Measurements from ENCODE around the gene ACOXL. TPM values are rescaled to one million over a fixed set of nuclear protein-coding genes. Genes with fewer than 3 reads are reported as not detected.
"Not testable (repeated sequence)": the region's sequence is repeated elsewhere in the genome, so short reads cannot be mapped to it uniquely, and the experiment has no call there.

ACOXL gene
- total RNA-seq, 2 experiments from 2014 or later = 0.20 to 0.96 TPM

DNA sequence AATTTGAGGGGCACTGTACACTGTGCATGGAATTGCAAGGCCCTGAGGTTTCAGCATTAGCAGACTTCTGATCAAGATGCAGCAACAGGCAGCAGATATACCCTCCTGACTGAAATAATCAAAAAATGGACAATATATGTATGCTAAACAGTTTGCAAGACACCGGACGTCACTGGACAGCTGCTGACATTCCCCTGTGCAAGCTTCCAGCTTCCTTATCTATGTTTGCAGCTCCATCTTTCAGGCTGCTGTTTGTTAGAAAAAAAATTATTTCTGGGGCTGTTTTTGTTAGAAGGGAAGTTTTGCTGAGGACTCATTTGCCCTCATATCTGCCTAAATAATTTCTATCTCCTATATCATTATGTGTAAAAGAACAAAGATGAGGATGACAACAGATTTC lies 208.9 kb downstream of the ACOXL start:
- DNase-seq (no peak), ATAC-seq (no peak)
- no peaks in the 10 kb centered on the region for H3K4me1 Mint-ChIP-seq
- no peak overlapping the region for H3K27ac Mint-ChIP-seq
- H3K9me3 Mint-ChIP-seq (ENCODE audit: low read depth) = no peaks in the 10 kb centered on the region
- CTCF ChIA-PET = no interaction called here
- no peaks in the 10 kb centered on the region for H3K36me3 Mint-ChIP-seq
- no peak overlapping the region for H3K4me3 Mint-ChIP-seq
- peaks cover 23% of the 10 kb centered on the region for H3K27me3 Mint-ChIP-seq

DNA sequence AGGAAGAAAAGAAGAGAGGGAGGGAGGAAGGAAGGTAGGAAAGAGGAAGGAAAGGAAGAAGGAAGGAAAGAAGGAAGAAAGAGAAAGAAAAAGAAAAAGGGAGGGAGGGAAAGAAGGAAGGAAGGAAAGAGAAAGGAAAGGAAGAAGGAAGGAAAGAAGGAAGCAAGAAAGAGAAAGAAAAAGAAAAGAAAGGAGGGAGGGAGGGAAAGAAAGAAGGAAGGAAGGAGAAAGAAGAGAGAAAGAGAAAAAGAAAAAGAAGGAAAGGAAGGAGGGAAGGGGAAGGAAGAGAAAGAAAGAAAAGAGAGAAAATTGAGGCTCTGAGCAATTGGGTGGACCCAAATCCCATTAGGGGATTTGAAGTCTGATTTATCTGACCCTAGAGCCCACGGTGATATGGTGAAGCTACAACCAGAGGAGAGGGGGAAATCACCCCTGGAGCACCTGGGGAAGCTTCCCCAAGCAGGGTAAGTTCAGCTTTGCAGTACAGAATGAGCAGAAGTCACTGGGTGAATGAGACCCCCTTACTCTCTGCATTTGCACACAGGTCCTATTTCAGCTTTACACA lies 210.8 kb downstream of the ACOXL start:
- Mint-ChIP-seq H3K36me3 (no peaks in the 10 kb centered on the region), H3K9me3 (ENCODE audit: low read depth) (no peaks in the 10 kb centered on the region), H3K27me3 (peaks cover 23% of the 10 kb centered on the region), H3K27ac (no peak overlapping the region), H3K4me1 (no peaks in the 10 kb centered on the region), H3K4me3 (no peak overlapping the region)
- ATAC-seq (no peak), DNase-seq (no peak)
- CTCF ChIA-PET = no interaction called here

DNA sequence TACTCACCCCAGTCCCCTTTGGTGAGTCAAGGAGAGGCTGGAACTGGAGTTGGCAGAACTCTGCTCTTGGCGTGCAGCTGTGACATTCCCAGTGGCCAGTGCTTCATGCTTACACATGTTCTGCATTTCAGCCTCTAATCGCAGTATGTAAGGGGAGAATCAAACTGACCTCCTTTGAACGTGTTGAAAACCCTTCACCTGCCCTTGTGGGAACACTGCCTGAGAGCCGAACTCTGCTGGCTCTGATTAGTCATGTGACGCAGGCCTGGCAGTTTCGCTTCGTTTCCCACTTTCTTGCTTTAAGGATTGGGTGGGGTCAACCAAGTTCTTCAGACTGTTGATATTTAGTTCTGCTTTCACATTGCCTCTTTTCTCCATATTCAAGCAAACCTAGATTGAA lies 214.5 kb downstream of the ACOXL start:
- CTCF ChIA-PET = no interaction called here
- Mint-ChIP-seq H3K4me1 (no peaks in the 10 kb centered on the region), H3K27me3 (peaks cover 19% of the 10 kb centered on the region), H3K4me3 (no peak overlapping the region), H3K27ac (no peak overlapping the region), H3K36me3 (no peaks in the 10 kb centered on the region), H3K9me3 (ENCODE audit: low read depth) (no peaks in the 10 kb centered on the region)
- ATAC-seq = no peak
- DNase-seq = no peak

DNA sequence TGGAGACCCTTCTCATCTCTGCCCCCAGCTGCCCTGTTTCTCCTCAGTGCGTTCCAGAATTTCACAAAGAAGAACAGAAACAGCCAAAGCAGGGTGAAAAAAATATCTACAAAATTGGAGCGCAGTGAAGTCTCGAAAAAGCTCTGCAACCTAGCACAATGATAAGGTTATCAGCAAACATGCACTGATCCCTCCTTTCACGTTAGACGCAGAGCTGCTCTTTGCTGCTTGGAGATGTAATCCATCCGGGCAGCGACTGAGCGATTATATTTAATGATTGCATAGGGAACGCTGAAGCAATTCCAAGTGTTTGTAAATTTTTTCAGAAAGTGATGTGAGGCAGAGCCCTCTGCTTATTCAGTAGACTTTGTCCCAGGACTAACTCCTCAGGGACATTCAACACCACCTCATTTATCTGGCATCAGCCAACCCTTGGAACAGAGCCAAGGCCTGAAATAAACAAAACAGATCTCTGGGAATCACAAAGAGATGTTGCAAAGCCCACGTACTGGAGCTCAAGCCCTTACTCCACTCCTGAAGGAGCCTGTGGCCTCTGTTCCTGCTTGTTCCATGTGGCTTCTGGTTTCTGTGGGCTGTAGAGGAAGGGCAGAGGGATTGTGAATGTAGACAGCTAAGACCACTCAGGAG lies 215.8 kb downstream of the ACOXL start:
- CTCF ChIA-PET = no interaction called here
- Mint-ChIP-seq H3K9me3 (ENCODE audit: low read depth) (no peaks in the 10 kb centered on the region), H3K27me3 (peaks cover 26% of the 10 kb centered on the region), H3K36me3 (no peaks in the 10 kb centered on the region), H3K4me1 (no peaks in the 10 kb centered on the region), H3K4me3 (no peak overlapping the region), H3K27ac (no peak overlapping the region)
- DNase-seq (no peak), ATAC-seq (no peak)

DNA sequence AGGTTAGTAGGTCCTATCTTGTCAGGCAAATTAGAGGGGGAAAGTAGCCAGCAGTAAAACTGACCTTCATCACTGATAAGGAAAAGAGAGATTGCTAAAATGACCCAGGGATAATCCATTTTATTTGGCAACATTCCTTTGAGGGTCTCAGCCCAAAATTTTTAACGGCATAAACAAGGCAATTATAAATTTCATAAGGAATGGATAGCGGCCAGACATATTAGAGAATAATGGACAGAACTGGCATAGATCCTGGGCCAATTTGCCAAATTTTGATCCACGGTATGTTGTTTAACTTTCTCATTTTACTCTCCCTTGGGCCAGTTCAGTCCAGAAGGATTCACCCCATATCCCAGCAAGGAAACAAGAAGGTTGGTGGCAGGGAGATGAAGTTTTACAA lies 217.9 kb downstream of the ACOXL start:
- Mint-ChIP-seq H3K27me3 (peaks cover 37% of the 10 kb centered on the region), H3K9me3 (ENCODE audit: low read depth) (no peaks in the 10 kb centered on the region), H3K4me1 (no peaks in the 10 kb centered on the region), H3K27ac (no peak overlapping the region), H3K4me3 (no peak overlapping the region), H3K36me3 (no peaks in the 10 kb centered on the region)
- DNase-seq (no peak), ATAC-seq (no peak)
- CTCF ChIA-PET = no interaction called here

DNA sequence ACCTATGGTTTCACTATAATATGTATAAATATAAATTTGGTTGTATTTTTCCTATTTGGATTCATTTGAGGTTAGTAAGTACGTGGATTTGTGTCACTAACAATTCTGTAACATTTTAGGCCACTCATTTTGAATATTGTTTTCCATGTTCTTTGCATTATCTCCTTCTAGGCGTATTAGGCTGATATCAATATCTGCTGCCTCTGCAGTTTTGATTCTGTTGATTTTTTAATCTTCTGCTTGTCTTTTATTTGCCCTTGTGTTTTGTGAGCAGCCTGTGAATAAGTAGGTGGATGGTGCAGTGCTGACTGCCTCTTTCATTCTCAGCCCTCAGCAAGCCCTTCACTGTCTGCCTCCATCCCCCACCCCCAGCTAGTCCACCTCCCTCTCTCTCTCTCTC lies 222.7 kb downstream of the ACOXL start:
- no peak overlapping the region for H3K27ac Mint-ChIP-seq
- H3K4me1 Mint-ChIP-seq = no peaks in the 10 kb centered on the region
- ATAC-seq = no peak
- no peaks in the 10 kb centered on the region for H3K36me3 Mint-ChIP-seq
- no peak for DNase-seq
- CTCF ChIA-PET = interaction anchor here (1.8 kb wide), 1 partner anchor 96 kb away, joined by 3 read pairs; no protein-coding TSS in a partner anchor
- no peaks in the 10 kb centered on the region for H3K9me3 Mint-ChIP-seq (ENCODE audit: low read depth)
- no peak overlapping the region for H3K4me3 Mint-ChIP-seq
- peaks cover 37% of the 10 kb centered on the region for H3K27me3 Mint-ChIP-seq

DNA sequence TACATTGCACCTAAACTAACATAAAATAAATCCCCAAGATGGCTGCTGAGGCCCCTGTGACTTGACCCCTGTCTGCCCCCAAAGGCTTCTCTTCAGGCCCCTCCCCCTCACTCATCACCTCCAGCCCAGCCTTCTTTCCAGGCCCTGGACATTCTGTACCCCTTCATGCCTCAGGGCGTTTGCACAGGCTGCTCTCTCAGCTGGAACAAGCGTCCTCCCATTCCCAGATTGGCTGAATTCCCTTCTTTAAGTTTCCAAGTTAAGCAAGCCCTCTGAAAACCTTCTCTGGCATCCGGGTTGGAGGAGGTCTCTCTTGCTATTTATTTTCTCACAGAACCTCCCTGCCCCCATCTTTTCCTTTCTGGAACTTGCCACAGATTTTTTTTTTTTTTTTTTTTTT lies 223.2 kb downstream of the ACOXL start:
- Mint-ChIP-seq H3K4me1 (no peaks in the 10 kb centered on the region), H3K4me3 (no peak overlapping the region), H3K36me3 (no peaks in the 10 kb centered on the region), H3K9me3 (ENCODE audit: low read depth) (no peaks in the 10 kb centered on the region), H3K27ac (no peak overlapping the region), H3K27me3 (peaks cover 31% of the 10 kb centered on the region)
- CTCF ChIA-PET = interaction anchor here (1.8 kb wide), 1 partner anchor 97 kb away, joined by 3 read pairs; no protein-coding TSS in a partner anchor
- DNase-seq (no peak), ATAC-seq (no peak)

DNA sequence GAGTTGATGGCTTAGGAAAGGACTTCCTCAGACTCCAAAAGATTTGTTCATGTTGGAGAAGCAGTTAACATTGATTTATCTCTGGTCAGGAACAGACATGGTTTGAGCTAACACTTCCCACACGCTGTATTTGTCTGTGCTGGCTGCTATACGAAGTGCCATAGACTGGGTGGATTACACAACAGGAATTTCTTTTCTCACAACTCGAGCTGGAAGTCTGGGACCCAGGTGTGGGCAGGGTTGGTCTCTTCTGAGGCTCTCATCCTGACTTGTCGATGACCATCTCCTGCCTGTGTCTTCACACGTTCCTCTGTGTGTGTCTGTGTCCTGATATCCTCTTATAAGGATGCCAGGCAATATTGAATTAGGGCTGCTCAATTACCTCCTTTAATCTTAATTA lies 224.9 kb downstream of the ACOXL start:
- CTCF ChIA-PET = no interaction called here
- no peaks in the 10 kb centered on the region for H3K4me1 Mint-ChIP-seq
- DNase-seq (no peak), ATAC-seq (no peak)
- no peak overlapping the region for H3K4me3 Mint-ChIP-seq
- no peaks in the 10 kb centered on the region for H3K9me3 Mint-ChIP-seq (ENCODE audit: low read depth)
- H3K36me3 Mint-ChIP-seq = no peaks in the 10 kb centered on the region
- no peak overlapping the region for H3K27ac Mint-ChIP-seq
- H3K27me3 Mint-ChIP-seq = peaks cover 36% of the 10 kb centered on the region

DNA sequence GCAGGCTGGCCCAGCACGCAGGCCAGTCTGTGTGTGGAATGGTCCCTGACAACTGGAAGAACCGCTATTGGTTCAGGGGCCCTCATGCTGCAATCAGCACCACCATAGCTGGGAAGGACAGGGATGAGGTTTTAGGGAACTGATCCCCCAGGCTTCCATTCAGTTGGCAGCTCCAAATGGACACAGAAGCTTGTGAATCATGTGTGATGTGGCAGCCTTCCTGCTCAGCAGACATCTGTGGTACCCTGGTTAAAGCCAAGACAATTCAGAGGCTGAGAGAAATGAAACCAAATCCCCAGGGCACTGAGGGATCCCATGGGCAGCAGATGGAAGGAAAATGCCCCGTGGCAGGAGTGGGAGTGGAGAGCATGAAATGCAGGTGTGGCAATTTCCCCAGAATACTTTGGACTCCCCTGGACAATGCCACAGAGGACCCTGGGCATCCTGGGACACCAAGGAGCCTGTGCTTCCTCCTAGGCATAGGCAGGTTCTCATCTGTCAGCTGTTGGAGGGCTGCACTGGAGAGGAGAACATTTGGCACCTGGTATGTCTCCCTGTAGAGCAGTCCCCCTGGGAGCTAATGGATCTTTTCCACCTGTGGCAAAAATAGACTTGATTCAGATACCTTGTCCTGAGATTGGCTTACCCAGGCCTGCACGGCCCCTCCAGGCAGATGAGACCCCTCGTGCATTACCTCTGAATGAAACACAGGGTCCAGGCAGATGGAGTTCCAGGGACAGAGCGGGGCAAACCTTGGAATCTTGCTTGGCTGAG lies 226.2 kb downstream of the ACOXL start:
- ATAC-seq (no peak), DNase-seq (no peak)
- H3K4me3 Mint-ChIP-seq = no peak overlapping the region
- H3K36me3 Mint-ChIP-seq = no peaks in the 10 kb centered on the region
- H3K4me1 Mint-ChIP-seq = no peaks in the 10 kb centered on the region
- H3K27me3 Mint-ChIP-seq = peaks cover 32% of the 10 kb centered on the region
- CTCF ChIA-PET = interaction anchor here (1.6 kb wide), 1 partner anchor 11 kb away, joined by 3 read pairs; no protein-coding TSS in a partner anchor
- H3K9me3 Mint-ChIP-seq (ENCODE audit: low read depth) = no peaks in the 10 kb centered on the region
- no peak overlapping the region for H3K27ac Mint-ChIP-seq

DNA sequence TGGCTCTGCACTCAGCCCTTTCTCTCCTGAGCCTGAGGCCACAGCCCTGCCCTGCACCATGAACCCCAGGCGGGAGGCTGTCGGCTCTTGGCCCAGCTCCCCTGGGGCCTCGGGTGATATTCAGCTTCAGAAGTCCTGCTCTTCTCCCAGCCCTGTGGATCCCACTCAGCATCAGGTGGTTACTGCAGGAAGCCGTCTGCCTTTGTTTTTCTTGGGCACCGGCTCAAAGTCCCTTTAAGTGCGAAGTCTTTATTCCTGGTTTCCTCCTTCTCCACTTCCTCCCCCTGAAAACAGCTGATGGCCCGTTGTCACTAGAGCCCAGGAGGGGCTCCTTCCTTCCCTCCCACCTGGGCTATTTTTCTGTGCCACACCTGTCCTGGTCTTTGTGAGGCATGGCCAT lies 226.8 kb downstream of the ACOXL start:
- DNase-seq (no peak), ATAC-seq (no peak)
- Mint-ChIP-seq H3K9me3 (ENCODE audit: low read depth) (no peaks in the 10 kb centered on the region), H3K4me1 (no peaks in the 10 kb centered on the region), H3K36me3 (no peaks in the 10 kb centered on the region), H3K4me3 (no peak overlapping the region), H3K27ac (no peak overlapping the region), H3K27me3 (peaks cover 35% of the 10 kb centered on the region)
- CTCF ChIA-PET = interaction anchor here (1.6 kb wide), 1 partner anchor 10 kb away, joined by 3 read pairs; no protein-coding TSS in a partner anchor

DNA sequence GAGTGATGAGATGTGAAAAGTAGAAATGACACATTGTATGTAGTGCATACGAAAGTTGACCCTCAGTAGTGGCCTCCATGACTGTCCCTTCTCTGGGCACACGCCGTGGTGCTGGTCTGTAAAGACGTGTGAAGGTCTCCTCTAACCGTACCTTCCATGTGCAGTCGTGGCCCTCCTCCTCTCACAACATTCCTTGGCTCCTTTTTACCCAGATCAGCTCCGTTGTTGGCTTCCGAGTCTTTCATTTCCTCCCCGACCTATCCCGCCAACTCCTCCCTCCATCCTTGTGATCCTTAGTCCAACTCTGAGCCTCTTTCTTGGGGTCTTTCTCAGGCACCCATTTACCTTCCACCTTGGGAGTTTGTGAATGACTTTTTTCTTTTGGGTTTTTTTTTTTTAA lies 227.9 kb downstream of the ACOXL start:
- H3K27ac Mint-ChIP-seq = no peak overlapping the region
- H3K4me1 Mint-ChIP-seq = no peaks in the 10 kb centered on the region
- CTCF ChIA-PET = no interaction called here
- ATAC-seq (no peak), DNase-seq (no peak)
- H3K4me3 Mint-ChIP-seq = no peak overlapping the region
- H3K9me3 Mint-ChIP-seq (ENCODE audit: low read depth) = no peaks in the 10 kb centered on the region
- peaks cover 26% of the 10 kb centered on the region for H3K27me3 Mint-ChIP-seq
- no peaks in the 10 kb centered on the region for H3K36me3 Mint-ChIP-seq

DNA sequence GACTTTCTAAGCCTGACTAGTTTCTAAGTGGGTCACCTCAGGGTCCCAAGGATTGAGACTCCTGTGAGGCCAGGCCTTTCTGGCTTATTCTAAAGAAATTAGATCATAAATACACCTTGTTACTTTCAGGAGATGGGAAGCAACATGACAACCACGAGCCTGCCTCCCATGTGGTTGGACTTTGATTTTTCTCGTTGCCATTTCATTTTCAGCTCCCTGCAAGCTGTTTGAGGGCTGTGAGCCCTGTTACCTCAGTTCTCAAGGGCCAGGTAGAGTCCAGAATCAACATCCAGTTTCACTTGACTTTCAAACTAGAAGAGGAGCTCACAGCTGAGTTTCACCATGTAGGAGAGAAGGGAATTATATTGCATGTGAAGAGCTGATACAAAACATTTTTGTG lies 228.6 kb downstream of the ACOXL start:
- Mint-ChIP-seq H3K36me3 (no peaks in the 10 kb centered on the region), H3K9me3 (ENCODE audit: low read depth) (no peaks in the 10 kb centered on the region), H3K4me1 (no peaks in the 10 kb centered on the region), H3K4me3 (no peak overlapping the region), H3K27me3 (peaks cover 22% of the 10 kb centered on the region), H3K27ac (no peak overlapping the region)
- DNase-seq = no peak
- no peak for ATAC-seq
- CTCF ChIA-PET = no interaction called here

DNA sequence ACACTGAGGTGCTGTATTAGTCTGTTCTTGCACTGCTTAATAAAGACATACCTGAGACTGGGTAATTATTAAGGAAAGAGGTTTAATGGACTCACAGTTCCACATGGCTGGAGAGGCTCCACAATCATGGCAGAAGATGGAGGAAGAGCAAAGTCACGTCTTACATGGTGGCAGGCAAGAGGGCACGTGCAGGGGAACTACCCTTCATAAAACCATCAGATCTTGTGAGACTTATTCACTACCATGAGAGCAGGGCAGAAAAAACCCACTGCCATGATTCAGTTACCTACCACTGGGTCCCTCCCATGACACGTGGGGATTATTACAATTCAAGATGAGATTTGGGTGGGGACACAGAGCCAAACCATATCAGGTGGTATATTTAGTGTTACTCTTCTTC lies 229.3 kb downstream of the ACOXL start:
- ATAC-seq; H3K4me1 Mint-ChIP-seq; H3K27ac Mint-ChIP-seq; H3K4me3 Mint-ChIP-seq; H3K36me3 Mint-ChIP-seq; H3K9me3 Mint-ChIP-seq (ENCODE audit: low read depth); DNase-seq; CTCF ChIA-PET: not testable (repeated sequence)
- H3K27me3 Mint-ChIP-seq = peaks cover 22% of the 10 kb centered on the region

DNA sequence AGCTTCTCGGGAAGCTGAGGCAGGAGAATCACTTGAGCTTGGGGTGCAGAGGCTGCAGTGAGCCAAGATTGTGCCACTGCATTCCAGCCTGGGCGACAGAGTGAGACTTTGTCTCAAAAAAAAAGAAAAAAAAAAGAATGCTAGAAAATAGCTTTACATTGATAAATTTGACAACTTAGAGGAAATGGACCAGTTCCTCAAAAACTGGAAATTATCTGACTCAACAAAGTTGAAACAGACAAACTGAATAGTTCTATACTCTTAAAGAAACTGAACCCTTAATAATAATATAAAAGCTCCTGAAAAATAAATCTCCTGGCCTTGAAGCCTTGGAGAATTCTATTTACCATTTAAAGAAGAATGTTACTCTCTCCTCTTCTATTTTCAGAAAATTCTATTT lies 237.3 kb downstream of the ACOXL start:
- no peak for DNase-seq
- Mint-ChIP-seq H3K27ac (no peak overlapping the region), H3K36me3 (peaks cover 4% of the 10 kb centered on the region), H3K4me1 (no peaks in the 10 kb centered on the region), H3K27me3 (peaks cover 37% of the 10 kb centered on the region), H3K4me3 (no peak overlapping the region), H3K9me3 (ENCODE audit: low read depth) (no peaks in the 10 kb centered on the region)
- ATAC-seq = no peak
- CTCF ChIA-PET = interaction anchor here (1.2 kb wide), 1 partner anchor 11 kb away, joined by 3 read pairs; no protein-coding TSS in a partner anchor

Data from activated CD8-positive, alpha-beta memory T cell treated with anti-CD3 and anti-CD28 coated beads, Interleukin-2, amount 10 ng/mL, durations not matched to agents 7 days and 5 days (primary cell).